ENCODE measurements around the gene IL6ST.

The IL6ST gene

DNA sequence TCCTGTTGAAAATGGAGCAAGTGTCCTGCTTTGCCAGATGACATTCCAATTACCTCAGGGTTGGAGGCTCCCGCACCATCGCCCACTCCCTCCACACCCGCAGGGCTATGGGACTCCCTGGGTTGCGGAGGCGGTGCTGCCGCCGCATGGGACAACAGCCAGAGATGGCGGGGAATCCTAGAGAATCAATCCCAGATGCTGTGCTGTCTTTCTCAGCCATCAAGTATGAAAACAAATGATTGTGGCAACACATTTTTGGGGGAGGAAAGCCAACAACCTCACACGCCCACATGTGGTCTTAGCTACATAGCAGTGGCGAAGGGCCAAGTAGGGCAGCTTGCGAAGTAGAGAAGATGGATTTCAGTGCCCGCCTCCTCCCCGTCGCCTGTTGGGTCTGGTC, 96.9 kb downstream of the IL6ST start:
- Mint-ChIP-seq H3K27me3 (ENCODE audit: low read depth) (no peaks in the 10 kb centered on the region), H3K27ac (no peak overlapping the region), H3K4me3 (no peak overlapping the region), H3K36me3 (ENCODE audit: low read depth) (no peaks in the 10 kb centered on the region), H3K4me1 (peaks cover 9% of the 10 kb centered on the region), H3K9me3 (no peaks in the 10 kb centered on the region)
- TF ChIP-seq, protein P1, sequence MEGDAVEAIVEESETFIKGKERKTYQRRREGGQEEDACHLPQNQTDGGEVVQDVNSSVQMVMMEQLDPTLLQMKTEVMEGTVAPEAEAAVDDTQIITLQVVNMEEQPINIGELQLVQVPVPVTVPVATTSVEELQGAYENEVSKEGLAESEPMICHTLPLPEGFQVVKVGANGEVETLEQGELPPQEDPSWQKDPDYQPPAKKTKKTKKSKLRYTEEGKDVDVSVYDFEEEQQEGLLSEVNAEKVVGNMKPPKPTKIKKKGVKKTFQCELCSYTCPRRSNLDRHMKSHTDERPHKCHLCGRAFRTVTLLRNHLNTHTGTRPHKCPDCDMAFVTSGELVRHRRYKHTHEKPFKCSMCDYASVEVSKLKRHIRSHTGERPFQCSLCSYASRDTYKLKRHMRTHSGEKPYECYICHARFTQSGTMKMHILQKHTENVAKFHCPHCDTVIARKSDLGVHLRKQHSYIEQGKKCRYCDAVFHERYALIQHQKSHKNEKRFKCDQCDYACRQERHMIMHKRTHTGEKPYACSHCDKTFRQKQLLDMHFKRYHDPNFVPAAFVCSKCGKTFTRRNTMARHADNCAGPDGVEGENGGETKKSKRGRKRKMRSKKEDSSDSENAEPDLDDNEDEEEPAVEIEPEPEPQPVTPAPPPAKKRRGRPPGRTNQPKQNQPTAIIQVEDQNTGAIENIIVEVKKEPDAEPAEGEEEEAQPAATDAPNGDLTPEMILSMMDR (IDR thresholded peaks at IDR 0.05; ENCODE audit: unreplicated experiment in 3 of 3) = no peak

DNA sequence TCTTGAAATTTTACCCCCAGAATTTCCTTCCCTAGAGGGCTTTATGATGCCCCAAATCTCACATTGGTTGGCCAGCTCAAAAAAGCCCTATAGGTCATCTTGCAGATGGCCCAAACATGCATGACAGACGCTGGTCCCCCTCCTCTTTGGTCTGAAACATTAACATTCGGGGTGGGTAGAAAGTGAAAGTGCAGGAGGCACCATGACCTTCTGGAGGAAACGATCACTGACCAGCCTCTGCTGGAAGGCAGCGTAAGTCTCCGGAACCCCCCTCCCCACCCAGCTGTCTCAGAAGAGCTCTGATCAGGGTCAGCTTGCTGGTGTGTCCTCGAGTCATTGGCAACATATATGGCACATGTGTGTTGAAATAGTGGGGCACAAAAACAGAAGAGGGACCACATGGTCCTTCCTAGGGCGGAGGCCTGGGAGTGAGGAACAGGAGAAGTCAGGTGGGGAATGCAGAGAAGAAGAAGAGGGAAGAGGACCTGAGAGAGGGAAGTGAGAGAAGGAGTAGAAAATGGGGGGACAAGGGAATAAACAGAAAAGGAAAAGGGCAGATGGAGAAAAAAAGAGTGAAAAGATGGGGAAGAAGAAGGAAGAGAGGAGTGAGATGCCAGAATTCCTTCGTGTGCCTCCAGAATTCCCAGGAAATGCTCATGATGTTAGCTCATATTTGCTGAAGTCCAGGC, 97.4 kb downstream of the IL6ST start:
- H3K27me3 Mint-ChIP-seq (ENCODE audit: low read depth) = no peaks in the 10 kb centered on the region

DNA sequence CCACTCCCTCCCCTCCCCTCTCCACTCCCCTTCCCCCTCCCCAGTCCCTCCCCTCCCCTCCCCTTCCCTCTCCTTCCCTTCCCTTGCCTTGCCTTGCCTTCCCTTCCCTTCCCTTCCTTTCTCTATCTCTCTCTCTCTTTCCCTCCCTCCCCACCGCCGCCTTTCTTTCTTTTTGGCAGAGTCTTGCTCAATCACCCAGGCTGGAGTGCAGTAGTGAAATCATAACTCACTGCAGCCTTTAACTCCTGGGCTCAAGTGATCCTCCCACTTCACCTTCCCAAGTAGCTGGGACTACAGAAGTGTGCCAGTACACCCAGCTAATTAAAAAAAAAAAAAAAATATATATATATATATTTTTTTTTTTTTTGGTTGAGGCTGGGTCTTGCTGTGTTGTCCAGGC, 98.1 kb downstream of the IL6ST start:
- TF ChIP-seq, protein P1 (IDR thresholded peaks at IDR 0.05; ENCODE audit: unreplicated experiment in 3 of 3) = no peak
- H3K4me1 Mint-ChIP-seq = peaks cover 9% of the 10 kb centered on the region
- no peaks in the 10 kb centered on the region for H3K36me3 Mint-ChIP-seq (ENCODE audit: low read depth)
- H3K4me3 Mint-ChIP-seq = no peak overlapping the region
- H3K27ac Mint-ChIP-seq = no peak overlapping the region
- no peaks in the 10 kb centered on the region for H3K9me3 Mint-ChIP-seq
- no peaks in the 10 kb centered on the region for H3K27me3 Mint-ChIP-seq (ENCODE audit: low read depth)

More for the DNA sequence above, 97.4 kb downstream of the IL6ST start:
- Mint-ChIP-seq H3K4me1 (peaks cover 9% of the 10 kb centered on the region), H3K9me3 (no peaks in the 10 kb centered on the region), H3K27ac (no peak overlapping the region), H3K4me3 (no peak overlapping the region), H3K36me3 (ENCODE audit: low read depth) (no peaks in the 10 kb centered on the region)
- TF ChIP-seq, protein P1 (IDR thresholded peaks at IDR 0.05; ENCODE audit: unreplicated experiment in 3 of 3) = no peak

DNA sequence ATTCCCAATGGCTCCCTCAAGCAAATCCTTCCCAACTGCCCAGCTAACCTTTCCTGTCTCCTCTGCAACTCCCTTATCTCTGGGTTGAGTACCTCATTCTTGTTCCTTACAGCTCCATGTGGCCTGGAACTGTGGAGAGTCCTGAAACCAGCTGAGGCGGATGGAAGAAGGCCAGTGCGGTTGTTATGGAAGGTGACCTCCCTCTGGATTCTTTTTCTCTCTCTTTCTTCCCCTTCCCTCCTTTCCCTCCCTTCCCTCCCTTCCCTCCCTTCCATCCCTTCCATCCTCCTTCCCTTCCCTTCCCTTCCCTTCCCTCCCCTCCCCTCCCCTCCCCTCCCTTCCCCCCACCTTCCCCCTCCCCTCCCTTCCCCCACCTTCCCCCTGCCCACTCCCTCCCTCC, 98.5 kb downstream of the IL6ST start:
- H3K9me3 Mint-ChIP-seq = no peaks in the 10 kb centered on the region
- no peak overlapping the region for H3K27ac Mint-ChIP-seq
- H3K36me3 Mint-ChIP-seq (ENCODE audit: low read depth) = no peaks in the 10 kb centered on the region
- no peak overlapping the region for H3K4me3 Mint-ChIP-seq
- no peaks in the 10 kb centered on the region for H3K27me3 Mint-ChIP-seq (ENCODE audit: low read depth)
- TF ChIP-seq, protein P1 (IDR thresholded peaks at IDR 0.05; ENCODE audit: unreplicated experiment in 3 of 3) = no peak
- H3K4me1 Mint-ChIP-seq = peaks cover 9% of the 10 kb centered on the region

DNA sequence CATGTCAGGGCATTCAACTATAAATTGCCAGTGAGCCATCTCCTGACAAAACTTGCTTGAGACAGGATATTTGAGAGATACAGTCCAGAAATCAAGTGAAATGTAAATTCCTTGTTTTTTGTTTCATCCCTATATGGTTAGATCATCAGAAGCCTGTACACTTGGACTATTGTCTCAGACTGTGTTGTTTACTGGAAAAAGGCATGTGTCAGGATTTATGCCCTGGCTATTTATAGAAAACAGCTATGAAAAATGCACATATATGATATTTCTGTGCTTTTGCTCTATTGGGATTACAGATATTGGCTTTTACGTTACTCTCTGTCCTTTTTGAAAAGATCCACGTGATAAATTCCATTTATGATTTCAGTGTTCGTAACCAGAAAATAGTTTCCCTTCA, 99.4 kb downstream of the IL6ST start:
- Mint-ChIP-seq H3K36me3 (ENCODE audit: low read depth) (no peaks in the 10 kb centered on the region), H3K27me3 (ENCODE audit: low read depth) (no peaks in the 10 kb centered on the region)

More for the DNA sequence above, 99.4 kb downstream of the IL6ST start:
- Mint-ChIP-seq H3K9me3 (no peaks in the 10 kb centered on the region), H3K4me3 (no peak overlapping the region), H3K4me1 (peaks cover 2% of the 10 kb centered on the region), H3K27ac (no peak overlapping the region)
- TF ChIP-seq, protein P1 (IDR thresholded peaks at IDR 0.05; ENCODE audit: unreplicated experiment in 3 of 3) = no peak

All from nephron (organoid).